Endothelial cell of umbilical vein (primary cell): Measurements from ENCODE around the gene TTC36. TPM values are rescaled to one million over a fixed set of nuclear protein-coding genes. Genes with fewer than 3 reads are reported as not detected.

Experiments used
- BruUV-seq: library from RNA; stranded (reverse); fragments of 400-500 nt; replicated peaks from 2 replicates; lab custom pipeline; 2021; lab: Mats Ljungman, UMichigan
- CTCF ChIA-PET: fragments of 300-600, 350-600 bp; sonication (Branson Sonifier 250); formaldehyde crosslinking; loops from one replicate; lab custom pipeline; 2021; ENCODE audit warnings: antibody characterized with exemption, inconsistent platforms; lab: Charles Lee
- POLR2A ChIA-PET: fragments of 300-600, 350-600 bp; sonication (Branson Sonifier 250); formaldehyde crosslinking; loops from one replicate; lab custom pipeline; 2021; ENCODE audit warnings: antibody characterized with exemption, inconsistent platforms; lab: Charles Lee
- DNase-seq: peaks from one replicate; pipeline ENCODE4 v3.0.0-alpha.2; 2011; ENCODE audit warnings: low read depth, low spot score
- FAIRE-seq: peaks from 2 replicates; lab custom pipeline; 2011; peaks lifted over from hg19 to GRCh38; lab: Jason Lieb, UNC
- H2AFZ ChIP-seq: 2 replicates; pipeline ENCODE4 v1.6.0; 2012; ENCODE audit warnings: low read depth, low read length, control low read depth, inconsistent platforms
- H3K27ac ChIP-seq: 2 replicates; pipeline ENCODE4 v1.5.1; 2011; ENCODE audit warnings: low read depth, mild to moderate bottlenecking, control low read depth, low read length, moderate library complexity; ENCODE audit not compliant: insufficient read depth
- H3K27me3 ChIP-seq, 2 experiments: 2 replicates each; pipeline versions ENCODE4 v1.6.0 to v1.6.1; 2011; ENCODE audit warnings: low read length in 2 of 2, mixed read lengths in 1 of 2; ENCODE audit not compliant: control insufficient read depth in 2 of 2, insufficient read depth in 2 of 2
- H3K36me3 ChIP-seq, 2 experiments: 2 replicates in 1 of 2; 3 replicates in 1 of 2; pipeline ENCODE4 v1.5.1; 2011; ENCODE audit warnings: low read length in 2 of 2, mild to moderate bottlenecking in 1 of 2, moderate library complexity in 1 of 2; ENCODE audit not compliant: control insufficient read depth in 2 of 2, insufficient read depth in 2 of 2; ENCODE audit errors: extremely low read depth in 1 of 2
- H3K4me1 ChIP-seq: 3 replicates; pipeline ENCODE4 v1.5.1; 2011; ENCODE audit warnings: mild to moderate bottlenecking, low read length; ENCODE audit not compliant: control insufficient read depth, insufficient read depth; ENCODE audit errors: extremely low read depth
- H3K4me2 ChIP-seq: 2 replicates; pipeline ENCODE4 v1.6.1; 2011; ENCODE audit warnings: low read length, control low read depth, mixed read lengths; ENCODE audit not compliant: insufficient read depth
- H3K4me3 ChIP-seq, 3 experiments: fragments of 200-600 bp in 1 of 3; sonication (generic), shearing (Covaris generic) in 1 of 3; replicated peaks in 1 of 3; 2 replicates each; pipeline ENCODE4 v1.5.1; 2011 to 2016; ENCODE audit warnings: control low read depth in 3 of 3, low read length in 3 of 3, mild to moderate bottlenecking in 2 of 3, inconsistent platforms in 1 of 3, low read depth in 1 of 3, moderate library complexity in 1 of 3; ENCODE audit not compliant: insufficient read depth in 1 of 3
- H3K79me2 ChIP-seq: 2 replicates; pipeline ENCODE4 v1.6.0; 2012; ENCODE audit warnings: low read length, inconsistent platforms; ENCODE audit not compliant: control insufficient read depth, insufficient read depth
- H3K9ac ChIP-seq: replicated peaks from 2 replicates; pipeline ENCODE3; 2011; ENCODE audit warnings: low read length, control low read depth; ENCODE audit not compliant: insufficient read depth; ENCODE audit errors: extremely low read depth
- H3K9me1 ChIP-seq: replicated peaks from 3 replicates; pipeline ENCODE4 v1.6.0; 2011; ENCODE audit warnings: mild to moderate bottlenecking, low read length; ENCODE audit not compliant: control insufficient read depth, insufficient read depth; ENCODE audit errors: extremely low read depth
- H3K9me3 ChIP-seq: replicated peaks from 2 replicates; pipeline ENCODE4 v1.5.1; 2012; ENCODE audit warnings: low read length, inconsistent platforms; ENCODE audit not compliant: control insufficient read depth, insufficient read depth
- H4K20me1 ChIP-seq: replicated peaks from 2 replicates; pipeline ENCODE3; 2011; ENCODE audit warnings: mild to moderate bottlenecking, low read length; ENCODE audit not compliant: control insufficient read depth, insufficient read depth; ENCODE audit errors: extremely low read depth
- CTCF ChIP-seq, 2 donors: IDR thresholded peaks; 1 replicate in 1 of 2; 2 replicates in 1 of 2; pipeline ENCODE4 v1.5.1; 2011; ENCODE audit warnings: low read length in 2 of 2, mild to moderate bottlenecking in 2 of 2, moderate library complexity in 2 of 2, control low read depth in 1 of 2, inconsistent platforms in 1 of 2, low read depth in 1 of 2; ENCODE audit not compliant: insufficient read depth in 1 of 2; ENCODE audit errors: extremely low read depth in 1 of 2
- EZH2 ChIP-seq: IDR thresholded peaks from 2 replicates; pipeline ENCODE4 v1.6.1; 2012; ENCODE audit warnings: borderline replicate concordance, low read depth, mild to moderate bottlenecking, moderate library complexity, low read length, inconsistent platforms; ENCODE audit not compliant: severe bottlenecking
- FOS ChIP-seq: IDR thresholded peaks from 2 replicates; pipeline ENCODE4 v1.6.1; 2011; ENCODE audit warnings: mild to moderate bottlenecking, low read length, moderate library complexity, borderline replicate concordance; ENCODE audit not compliant: insufficient read depth
- GATA2 ChIP-seq: IDR thresholded peaks from 2 replicates; pipeline ENCODE4 v1.7.0; 2011; ENCODE audit warnings: low read depth, mild to moderate bottlenecking, moderate library complexity, mixed read lengths, low read length; ENCODE audit not compliant: insufficient read length, insufficient read depth
- JUN ChIP-seq: IDR thresholded peaks from 2 replicates; pipeline ENCODE4 v1.6.1; 2011; ENCODE audit warnings: borderline replicate concordance, low read depth; ENCODE audit not compliant: insufficient read length, insufficient read depth
- MAX ChIP-seq: IDR thresholded peaks from 2 replicates; pipeline ENCODE4 v1.6.1; 2011; ENCODE audit not compliant: insufficient read depth, insufficient read length
- MYC ChIP-seq: IDR thresholded peaks from one replicate; pipeline ENCODE4 v1.6.1; 2011; ENCODE audit warnings: mild to moderate bottlenecking, low read depth, low read length
- POLR2A ChIP-seq: IDR thresholded peaks from 2 replicates; pipeline ENCODE4 v1.6.1; 2012; ENCODE audit warnings: low read depth, mild to moderate bottlenecking, control low read depth, low read length
- POLR2AphosphoS5 ChIP-seq: IDR thresholded peaks from 2 replicates; pipeline ENCODE4 v1.6.1; 2012; ENCODE audit warnings: low read depth, mild to moderate bottlenecking, control low read depth, low read length, moderate library complexity; ENCODE audit not compliant: insufficient read depth
- dilution Hi-C: fragments of 300-500 bp; cut with MboI; formaldehyde crosslinking; loops from one replicate; pipeline ENCODE4 v1.15.0; 2019; ENCODE audit warnings: low sequenced_read_pairs; ENCODE audit not compliant: extremely low pct_ligation_motif_present
- intact Hi-C: fragments of 100-400 bp; cut with micrococcal nuclease; formaldehyde crosslinking; loops from one replicate; pipeline ENCODE4 v1.10.0; 2022
- polyA plus RNA-seq, 4 experiments: library from polyadenylated mRNA; depleted of rRNA in 3 of 4; stranded (reverse) in 3 of 4; unstranded in 1 of 4; fragments of >200 nt; gene quantifications; 2 replicates each; pipeline versions ENCODE4 v1.2.1 to v1.2.3, GENCODE V29; 2011 to 2012; ENCODE audit warnings: missing spikeins in 1 of 4
- total RNA-seq: library from RNA; stranded (reverse); gene quantifications from 2 replicates; pipeline ENCODE4 v1.2.3, GENCODE V29; 2021

The TTC36 gene
- total and polyA plus RNA-seq, 2 donors (not counting 3 experiments of a cell fraction or from before 2014, with no cell fraction given), result 0.60 TPM; not detected in 1

GRCh38 chr11:118529584-118530175 is 2.4 kb downstream of the TTC36 start:
- Histone ChIP-seq H3K79me2 (no peaks in the 10 kb centered on the region), H4K20me1 (no peaks in the 10 kb centered on the region), H3K9me3 (no peaks in the 10 kb centered on the region), H2AFZ (no peak overlapping the region), H3K4me1 (peaks cover 10% of the 10 kb centered on the region), H3K4me2 (peak overlapping the region; percentile 31), H3K9ac (no peak overlapping the region), H3K27me3 (no peaks in the 10 kb centered on the region), H3K9me1 (no peaks in the 10 kb centered on the region), H3K27ac (no peak overlapping the region), H3K4me3 (peak overlapping the region in 2 of 3 experiments; percentile 19 to 78), H3K36me3 (peaks cover 0 to 5% of the 10 kb centered on the region in 2 experiments)
- CTCF ChIA-PET, result no interaction called here
- dilution Hi-C loops, result no loop called here
- TF ChIP-seq JUN (no peak), EZH2 (no peak), GATA2 (no peak), MYC (no peak), POLR2A (no peak), FOS (no peak), POLR2AphosphoS5 (no peak), CTCF (IDR thresholded peaks at IDR 0.05; ENCODE audit: extremely low read depth in 1 of 2, insufficient read depth in 1 of 2, low read depth in 1 of 2, low read length in 2 of 2) (no peak), MAX (no peak)
- DNase-seq (no peak), FAIRE-seq (no peak)
- intact Hi-C loops, result loop anchor here (1.0 kb wide), 1 partner anchor 37 kb away; no protein-coding TSS in a partner anchor
- POLR2A ChIA-PET, result no interaction called here
- no TSS peak for BruUV-seq
